Astrocyte (in vitro differentiated cells and primary cell): ENCODE results near the gene RASEF.

ENCODE experiments used
- CTCF ChIP-seq: IDR thresholded peaks from 2 replicates; pipeline ENCODE4 v1.5.1; 2011; ENCODE audit warnings: low read depth, mild to moderate bottlenecking, inconsistent platforms, low read length, moderate library complexity; ENCODE audit not compliant: insufficient read depth
- EZH2 ChIP-seq: IDR thresholded peaks from 2 replicates; pipeline ENCODE4 v1.6.1; 2012; ENCODE audit warnings: mild to moderate bottlenecking, low read length, inconsistent platforms; ENCODE audit not compliant: insufficient read depth

DNA sequence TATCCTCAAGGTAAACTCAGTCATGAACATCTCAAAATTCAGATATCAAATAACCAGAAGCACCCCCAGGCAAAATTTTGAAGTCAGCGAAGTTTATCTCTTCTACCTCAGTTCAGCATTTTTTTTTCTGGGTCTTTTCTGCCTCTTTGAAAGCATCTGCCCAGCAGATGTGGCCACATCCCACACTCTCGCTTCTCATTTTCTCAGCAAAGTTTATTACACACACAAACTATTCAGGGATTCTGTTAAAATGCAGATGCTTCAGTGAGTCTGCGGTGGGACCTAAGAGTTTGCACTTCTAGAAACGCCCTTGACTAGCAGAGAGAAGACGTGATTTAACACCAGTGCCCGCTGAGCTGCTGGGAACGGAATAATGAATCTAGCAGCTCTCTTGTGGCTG, 19.3 kb downstream of the RASEF start:
- TF ChIP-seq CTCF = no peak
- no peak for TF ChIP-seq EZH2
